ENCODE results near the gene TMEM175. TPM values are rescaled to one million over a fixed set of nuclear protein-coding genes. Genes with fewer than 3 reads are reported as not detected.

Gene TMEM175
- total RNA-seq, 1 experiment from 2014 or later, result 18.5 TPM

DNA sequence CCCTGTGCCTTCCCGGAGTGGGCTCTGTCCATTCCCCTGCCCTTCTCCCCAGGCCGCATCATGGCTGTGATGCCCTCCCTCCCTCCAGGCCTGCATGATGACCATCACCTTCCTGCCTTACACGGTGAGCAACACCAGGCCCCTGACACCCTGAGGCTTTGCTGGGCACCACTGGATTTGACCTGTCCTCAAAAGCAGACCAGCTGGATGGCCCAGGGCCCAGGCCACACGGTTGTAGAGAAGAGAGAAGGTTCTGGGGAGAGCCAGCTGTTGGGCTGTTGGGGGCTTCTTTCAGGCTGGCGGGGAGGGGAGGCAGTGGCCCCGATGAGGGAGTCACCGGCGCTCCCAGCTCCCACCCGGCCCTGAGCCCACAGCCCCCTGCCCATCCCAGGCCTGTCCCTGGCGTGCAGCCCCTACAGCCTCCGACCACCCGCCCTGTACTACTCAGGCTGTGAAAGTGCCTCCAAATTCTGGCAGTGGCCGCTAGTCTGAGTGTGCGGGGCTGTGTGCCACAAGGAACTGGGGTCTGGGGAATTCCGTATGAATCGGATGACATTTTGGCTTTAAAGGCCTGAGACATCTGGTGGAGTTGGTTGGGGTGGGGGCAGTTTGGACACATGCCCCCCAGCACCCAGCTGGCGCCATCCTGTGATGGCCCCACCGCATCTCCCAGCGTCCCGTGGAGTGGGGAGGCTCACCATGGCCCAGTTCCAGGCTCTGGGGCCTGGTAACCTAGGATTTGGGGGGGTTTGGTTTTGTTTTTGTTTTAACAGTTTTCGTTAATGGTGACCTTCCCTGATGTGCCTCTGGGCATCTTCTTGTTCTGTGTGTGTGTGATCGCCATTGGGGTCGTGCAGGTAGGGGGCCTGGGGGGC is 19.6 kb downstream of the TMEM175 start:
- no peaks in the 10 kb centered on the region for H3K79me2 ChIP-seq (ENCODE audit: low read length)
- H3K36me3 ChIP-seq (ENCODE audit: low read depth, low read length), result no peaks in the 10 kb centered on the region
- no peaks in the 10 kb centered on the region for H4K20me1 ChIP-seq (ENCODE audit: low read length)
- no peak overlapping the region for H3K27ac ChIP-seq (ENCODE audit: low read length)
- intact Hi-C loops (cut with micrococcal nuclease), result no loop called here
- no TSS peak for BruUV-seq (replicated peaks)
- POLR2A ChIA-PET (ENCODE audit: unreplicated experiment), result no interaction called here
- H3K27me3 ChIP-seq (ENCODE audit: low read length), result no peaks in the 10 kb centered on the region
- CTCF ChIA-PET, result no interaction called here
- no peaks in the 10 kb centered on the region for H3K9me2 ChIP-seq (replicated peaks; ENCODE audit: low read length)
- H3K4me3 ChIP-seq (ENCODE audit: low read length), result no peak overlapping the region
- H3K4me1 ChIP-seq (ENCODE audit: insufficient read depth, low read length), result no peaks in the 10 kb centered on the region
- no peaks in the 10 kb centered on the region for H3K9me3 ChIP-seq (ENCODE audit: low read length)
- no peaks in the 10 kb centered on the region for H3F3A ChIP-seq (ENCODE audit: low read length, unreplicated experiment)
- no peak for ATAC-seq
- TF ChIP-seq, protein P1, sequence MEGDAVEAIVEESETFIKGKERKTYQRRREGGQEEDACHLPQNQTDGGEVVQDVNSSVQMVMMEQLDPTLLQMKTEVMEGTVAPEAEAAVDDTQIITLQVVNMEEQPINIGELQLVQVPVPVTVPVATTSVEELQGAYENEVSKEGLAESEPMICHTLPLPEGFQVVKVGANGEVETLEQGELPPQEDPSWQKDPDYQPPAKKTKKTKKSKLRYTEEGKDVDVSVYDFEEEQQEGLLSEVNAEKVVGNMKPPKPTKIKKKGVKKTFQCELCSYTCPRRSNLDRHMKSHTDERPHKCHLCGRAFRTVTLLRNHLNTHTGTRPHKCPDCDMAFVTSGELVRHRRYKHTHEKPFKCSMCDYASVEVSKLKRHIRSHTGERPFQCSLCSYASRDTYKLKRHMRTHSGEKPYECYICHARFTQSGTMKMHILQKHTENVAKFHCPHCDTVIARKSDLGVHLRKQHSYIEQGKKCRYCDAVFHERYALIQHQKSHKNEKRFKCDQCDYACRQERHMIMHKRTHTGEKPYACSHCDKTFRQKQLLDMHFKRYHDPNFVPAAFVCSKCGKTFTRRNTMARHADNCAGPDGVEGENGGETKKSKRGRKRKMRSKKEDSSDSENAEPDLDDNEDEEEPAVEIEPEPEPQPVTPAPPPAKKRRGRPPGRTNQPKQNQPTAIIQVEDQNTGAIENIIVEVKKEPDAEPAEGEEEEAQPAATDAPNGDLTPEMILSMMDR (conservative IDR thresholded peaks at IDR 0.05; ENCODE audit: low read depth, low read length), result no peak
- TF ChIP-seq EZH2phosphoT487 (IDR thresholded peaks at IDR 0.05; ENCODE audit: borderline replicate concordance, low read length) (no peak), EZH2 (IDR thresholded peaks at IDR 0.05; ENCODE audit: low read length, unreplicated experiment) (no peak)
- no peak overlapping the region for H3K9ac ChIP-seq (ENCODE audit: low read length)
- H2AFZ ChIP-seq (ENCODE audit: low read length), result no peak overlapping the region
- DNase-seq, result no peak
- H3K4me2 ChIP-seq (ENCODE audit: low read length), result no peak overlapping the region

DNA sequence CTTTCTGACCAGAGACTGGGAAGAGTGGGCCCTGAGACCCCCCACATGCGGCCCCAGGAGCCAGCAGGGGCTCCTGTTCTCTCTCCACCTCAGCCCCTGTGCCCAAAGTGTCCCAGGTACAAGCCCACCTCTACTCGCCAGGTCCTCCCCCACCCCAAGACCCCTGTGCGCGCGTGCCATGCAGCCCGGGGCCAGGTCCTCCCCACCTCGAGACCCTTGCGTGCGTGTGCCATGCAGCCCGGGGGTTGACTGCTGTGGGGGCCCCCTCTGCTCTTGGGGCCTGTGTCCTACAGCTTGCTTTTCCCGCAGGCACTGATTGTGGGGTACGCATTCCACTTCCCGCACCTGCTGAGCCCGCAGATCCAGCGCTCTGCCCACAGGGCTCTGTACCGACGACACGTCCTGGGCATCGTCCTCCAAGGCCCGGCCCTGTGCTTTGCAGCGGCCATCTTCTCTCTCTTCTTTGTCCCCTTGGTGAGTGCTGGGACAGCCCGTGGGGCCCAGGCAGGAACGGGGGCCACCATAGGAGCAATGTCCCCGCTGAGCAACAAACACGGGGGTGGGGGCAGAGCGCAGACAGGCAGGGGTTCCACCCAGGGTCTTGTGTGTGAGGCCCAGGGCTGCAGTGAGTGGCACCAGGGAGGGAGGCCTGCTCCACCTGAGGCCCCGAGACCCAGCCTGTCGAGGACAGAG is 20.8 kb downstream of the TMEM175 start:
- ATAC-seq, result no peak
- ChIA-PET CTCF (no interaction called here), POLR2A (ENCODE audit: unreplicated experiment) (no interaction called here)

More for the DNA sequence above, 20.8 kb downstream of the TMEM175 start:
- no peaks in the 10 kb centered on the region for H3K9me3 ChIP-seq (ENCODE audit: low read length)
- no peaks in the 10 kb centered on the region for H3K4me1 ChIP-seq (ENCODE audit: insufficient read depth, low read length)
- no peaks in the 10 kb centered on the region for H3F3A ChIP-seq (ENCODE audit: low read length, unreplicated experiment)
- H3K27me3 ChIP-seq (ENCODE audit: low read length), result no peaks in the 10 kb centered on the region
- no peak overlapping the region for H3K4me3 ChIP-seq (ENCODE audit: low read length)
- no peaks in the 10 kb centered on the region for H3K79me2 ChIP-seq (ENCODE audit: low read length)
- H3K9ac ChIP-seq (ENCODE audit: low read length), result no peak overlapping the region
- H3K36me3 ChIP-seq (ENCODE audit: low read depth, low read length), result no peaks in the 10 kb centered on the region
- DNase-seq, result no peak
- H3K4me2 ChIP-seq (ENCODE audit: low read length), result no peak overlapping the region
- BruUV-seq (replicated peaks), result no TSS peak
- intact Hi-C loops (cut with micrococcal nuclease), result no loop called here
- no peaks in the 10 kb centered on the region for H4K20me1 ChIP-seq (ENCODE audit: low read length)
- no peaks in the 10 kb centered on the region for H3K9me2 ChIP-seq (replicated peaks; ENCODE audit: low read length)
- TF ChIP-seq, protein P1 (conservative IDR thresholded peaks at IDR 0.05; ENCODE audit: low read depth, low read length), result no peak
- no peak for TF ChIP-seq EZH2 (IDR thresholded peaks at IDR 0.05; ENCODE audit: low read length, unreplicated experiment)
- TF ChIP-seq EZH2phosphoT487 (IDR thresholded peaks at IDR 0.05; ENCODE audit: borderline replicate concordance, low read length), result no peak
- no peak overlapping the region for H3K27ac ChIP-seq (ENCODE audit: low read length)
- no peak overlapping the region for H2AFZ ChIP-seq (ENCODE audit: low read length)

All from PC-3 (cell line).